Stimulated activated CD4-positive, alpha-beta T cell treated with anti-CD3 and anti-CD28 coated beads, TNF-alpha, amount 100 ng/mL, for 1 hour (primary cell): ENCODE data around the gene PLTP.

Source experiments
- DNase-seq, 3 donors: peaks; one replicate each; pipeline ENCODE4 v3.0.0-alpha.2; 2020; ENCODE audit warnings: low read depth in 3 of 3, low spot score in 1 of 3

Gene PLTP

DNA sequence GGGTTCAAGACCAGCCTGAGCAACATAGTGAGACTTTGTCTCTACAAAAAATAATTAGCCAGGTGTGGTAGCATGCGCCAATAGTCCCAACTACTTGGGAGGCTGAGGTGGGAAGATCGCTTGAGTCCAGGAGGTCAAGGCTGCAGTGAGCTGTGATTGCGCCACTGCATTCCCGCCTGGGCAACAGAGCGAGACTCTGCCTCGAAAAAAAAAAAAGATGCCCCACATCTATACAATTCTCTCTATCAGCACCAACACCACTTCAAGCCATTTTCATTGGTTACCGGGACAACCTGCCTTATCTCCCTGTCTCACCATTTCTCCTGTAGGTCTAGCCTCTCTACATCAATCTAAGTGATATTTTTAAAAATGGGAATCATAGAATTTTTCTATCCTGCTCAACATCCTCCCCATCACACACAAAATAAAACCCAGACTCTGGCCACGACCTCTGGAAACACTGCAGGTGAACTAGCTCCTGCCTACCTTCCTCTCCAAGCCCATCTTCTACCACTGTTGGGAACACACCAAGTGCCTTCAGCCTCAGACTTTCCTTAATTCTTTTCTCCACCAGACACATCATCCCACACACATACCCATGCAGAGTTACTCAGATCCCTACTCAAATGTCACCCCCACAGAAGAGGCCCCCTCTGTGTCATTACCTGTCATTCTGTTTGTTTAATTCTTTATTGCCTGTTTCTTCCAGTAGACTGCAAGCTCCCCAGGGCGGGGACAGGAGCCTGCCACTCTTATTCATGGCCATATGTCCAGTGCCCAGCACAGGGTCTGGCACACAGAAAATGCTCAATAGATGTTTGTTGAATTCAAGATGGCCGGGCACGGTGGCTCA lies 9.6 kb upstream of the PLTP start:
- DNase-seq = no peak

DNA sequence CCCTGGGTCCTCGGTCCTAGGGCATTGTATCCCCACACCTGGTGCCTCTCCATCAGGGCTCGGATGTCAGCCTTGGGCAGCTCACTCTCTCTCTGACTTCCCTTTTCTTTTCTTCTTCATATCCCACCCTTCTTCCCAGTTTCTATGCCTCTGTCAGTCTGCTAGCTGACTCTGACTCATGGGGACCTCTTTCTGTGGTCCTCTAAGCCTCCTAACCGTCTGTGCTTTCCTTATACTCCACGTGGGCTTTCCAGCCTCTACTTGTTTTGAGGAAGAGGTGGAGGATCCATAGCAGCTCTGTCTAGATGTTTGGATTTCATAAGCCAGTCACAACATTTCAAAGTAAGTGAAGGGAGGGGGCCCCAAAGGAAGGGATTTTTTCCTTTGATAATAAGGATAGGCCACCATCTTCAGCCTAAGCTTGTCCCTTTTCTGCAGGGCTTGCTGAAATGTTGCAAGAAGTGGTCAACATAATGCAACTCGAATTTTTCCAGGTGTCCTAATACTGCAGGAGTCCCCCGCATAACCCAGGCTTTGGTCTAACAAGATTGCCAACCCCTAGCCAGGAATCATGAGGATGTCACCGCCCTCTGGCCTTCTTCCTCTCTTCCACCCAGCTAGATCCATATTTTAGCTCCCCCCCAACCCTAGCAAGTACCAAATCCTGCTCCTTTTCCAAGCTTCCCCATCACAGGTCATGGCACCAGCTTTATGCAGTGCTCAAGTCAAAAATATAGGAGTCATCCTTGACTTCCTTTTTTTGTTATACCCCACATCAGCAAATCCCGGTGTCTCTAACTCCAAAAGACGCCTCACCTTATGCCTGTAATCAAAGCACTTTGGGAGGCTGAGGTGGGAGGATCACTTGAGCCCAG lies 8.7 kb upstream of the PLTP start:
- no peak for DNase-seq

DNA sequence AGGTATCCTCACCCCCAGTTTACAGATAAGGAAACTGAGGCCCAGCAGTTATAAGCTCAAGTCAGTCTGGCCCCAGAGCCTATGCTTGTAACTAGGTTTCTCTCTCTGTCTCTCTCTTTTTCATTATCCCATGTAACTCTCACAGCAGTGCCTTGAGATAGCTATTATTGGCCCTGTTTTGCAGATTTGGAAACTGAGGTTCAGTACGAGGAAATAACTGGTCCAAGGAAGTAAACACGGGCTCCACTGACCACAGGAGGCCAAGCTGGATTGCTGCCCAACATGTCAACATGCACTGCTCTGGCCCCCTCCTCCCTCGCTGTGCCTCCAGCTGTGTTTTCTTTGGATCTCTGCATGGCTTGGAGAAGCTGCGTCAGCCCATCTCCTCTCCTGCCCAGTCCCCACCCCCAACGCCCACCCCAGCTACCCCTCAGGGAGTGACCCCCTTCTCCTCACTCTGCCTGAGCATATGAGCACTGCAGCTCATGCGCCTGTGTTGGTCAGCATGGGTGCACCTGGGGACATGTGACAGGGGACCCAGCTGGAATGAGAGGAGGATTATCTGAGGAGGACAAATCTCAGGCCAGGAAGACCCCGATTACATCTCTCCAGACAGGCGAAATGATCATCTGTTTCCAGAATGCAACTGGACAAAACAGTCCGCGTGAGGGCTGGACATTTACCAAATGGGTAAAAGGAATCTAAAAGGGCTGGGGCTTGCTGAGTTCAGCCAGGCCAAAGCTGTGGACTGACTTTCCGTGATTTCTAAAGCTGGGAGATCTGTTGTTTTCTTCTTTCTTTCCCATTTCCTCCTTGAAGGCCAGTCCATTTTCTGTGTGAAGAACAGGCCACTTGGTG lies 7.8 kb upstream of the PLTP start:
- no peak for DNase-seq

DNA sequence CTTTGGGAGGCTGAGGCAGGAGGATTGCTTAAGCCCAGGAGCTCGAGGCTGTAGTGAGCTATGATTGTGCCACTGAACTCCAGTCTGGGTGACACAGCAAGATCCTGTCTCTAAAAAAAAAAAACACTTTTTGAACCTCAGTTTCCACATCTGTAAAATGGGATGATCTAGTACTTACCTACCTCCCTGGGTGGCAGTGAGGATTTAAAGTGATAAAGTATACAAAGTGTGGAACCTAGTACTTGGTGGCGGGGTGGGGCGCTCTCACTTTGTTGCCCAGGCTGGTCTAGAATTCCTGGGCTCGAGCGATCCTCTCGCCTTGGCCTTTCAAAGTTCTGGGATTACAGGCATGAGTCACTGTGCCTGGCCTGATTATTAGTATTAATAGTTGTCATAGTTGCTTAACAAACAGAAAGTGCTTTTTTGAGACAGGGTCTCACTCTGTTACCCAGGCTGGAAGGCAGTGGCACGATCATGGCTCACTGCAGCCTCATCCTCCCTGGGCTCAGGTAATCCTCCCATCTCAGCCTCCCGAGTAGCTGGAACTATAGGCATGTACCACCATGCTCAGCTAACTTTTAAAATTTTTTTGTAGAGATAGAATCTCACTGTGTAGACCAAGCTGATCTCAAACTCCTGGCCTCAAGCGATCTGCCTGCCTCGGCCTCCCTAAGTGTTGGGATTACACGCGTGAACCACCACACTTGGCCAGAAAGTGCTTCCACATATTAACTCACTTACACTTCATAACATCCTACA lies 7.0 kb upstream of the PLTP start:
- DNase-seq = no peak

DNA sequence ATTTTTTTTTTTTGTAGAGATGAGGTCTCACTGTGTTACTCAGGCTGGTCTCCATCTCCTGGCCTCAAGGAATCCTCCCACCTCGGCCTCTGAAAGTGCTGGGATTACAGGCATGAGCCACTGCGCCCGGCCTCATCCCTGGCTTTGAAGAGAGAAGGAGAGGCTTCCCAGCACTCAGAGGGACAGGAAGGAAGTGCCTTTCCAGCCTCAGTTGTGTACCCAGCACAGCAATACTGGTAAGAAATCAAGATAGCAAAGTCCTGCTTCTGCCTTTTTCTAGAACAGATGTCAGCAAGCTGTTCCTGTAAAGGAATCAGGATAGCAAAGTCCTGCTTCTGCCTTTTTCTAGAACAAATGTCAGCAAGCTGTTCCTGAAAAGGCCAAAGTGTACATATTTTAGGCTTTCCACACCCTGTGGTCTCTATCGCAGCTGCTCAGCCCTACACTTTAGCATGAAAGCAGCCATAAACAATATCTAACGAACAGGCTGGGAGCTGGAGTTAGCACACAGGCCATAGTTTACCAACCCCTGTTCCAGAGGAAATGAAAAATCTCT lies 6.3 kb upstream of the PLTP start:
- DNase-seq = no peak

DNA sequence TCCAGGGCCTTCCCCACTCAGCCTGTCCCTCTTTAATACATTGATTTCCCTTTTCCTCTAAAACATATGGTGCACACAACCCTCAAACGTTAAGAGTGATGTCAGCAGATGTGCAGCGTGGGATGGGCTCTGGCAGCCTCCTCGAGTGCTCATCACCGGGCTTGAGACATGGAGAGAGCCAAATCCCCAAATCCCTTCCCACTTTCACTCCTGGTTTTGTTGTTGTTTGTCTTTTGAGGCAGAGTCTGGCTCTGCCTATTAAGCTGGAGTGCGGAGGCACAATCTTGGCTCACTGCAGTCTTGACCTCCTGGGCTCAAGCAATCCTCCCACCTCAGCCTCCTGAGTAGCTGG lies 5.8 kb upstream of the PLTP start:
- DNase-seq = no peak

DNA sequence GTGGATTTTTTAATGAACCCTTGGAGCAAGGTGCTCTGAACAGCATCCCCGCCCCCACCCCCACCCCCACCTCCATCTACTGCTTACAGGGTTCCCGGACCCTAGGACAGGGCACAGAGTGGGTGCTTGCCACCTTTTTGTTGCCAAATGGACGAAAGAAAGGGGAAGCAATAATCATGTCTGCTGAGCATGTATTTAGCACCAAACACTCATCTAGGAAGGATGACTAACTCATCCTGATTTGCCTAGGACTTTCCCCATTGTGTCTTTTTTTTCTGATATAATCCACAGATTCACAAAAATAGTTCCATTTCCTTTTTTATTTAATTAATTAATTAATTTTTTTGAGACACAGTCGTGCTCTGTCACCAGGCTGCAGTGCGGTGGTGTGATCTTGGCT lies 1.2 kb upstream of the PLTP start:
- DNase-seq = no peak

DNA sequence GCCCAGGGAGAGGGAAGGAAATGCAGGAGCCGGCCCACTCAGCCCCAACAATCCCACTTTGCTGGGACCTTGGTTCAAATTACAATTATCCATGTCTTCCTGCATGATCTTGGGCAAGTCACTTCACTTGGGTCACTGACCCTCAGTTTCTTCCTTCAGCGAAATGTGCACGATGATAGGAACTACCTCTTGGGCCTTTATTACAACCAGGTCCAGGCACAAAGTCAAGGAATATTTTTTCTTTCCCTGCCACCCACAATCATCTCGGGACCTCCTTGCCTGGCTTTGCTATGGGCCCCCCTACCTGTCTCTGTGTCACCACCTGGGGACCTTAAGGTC lies 358 bp upstream of the PLTP start:
- no peak for DNase-seq

DNA sequence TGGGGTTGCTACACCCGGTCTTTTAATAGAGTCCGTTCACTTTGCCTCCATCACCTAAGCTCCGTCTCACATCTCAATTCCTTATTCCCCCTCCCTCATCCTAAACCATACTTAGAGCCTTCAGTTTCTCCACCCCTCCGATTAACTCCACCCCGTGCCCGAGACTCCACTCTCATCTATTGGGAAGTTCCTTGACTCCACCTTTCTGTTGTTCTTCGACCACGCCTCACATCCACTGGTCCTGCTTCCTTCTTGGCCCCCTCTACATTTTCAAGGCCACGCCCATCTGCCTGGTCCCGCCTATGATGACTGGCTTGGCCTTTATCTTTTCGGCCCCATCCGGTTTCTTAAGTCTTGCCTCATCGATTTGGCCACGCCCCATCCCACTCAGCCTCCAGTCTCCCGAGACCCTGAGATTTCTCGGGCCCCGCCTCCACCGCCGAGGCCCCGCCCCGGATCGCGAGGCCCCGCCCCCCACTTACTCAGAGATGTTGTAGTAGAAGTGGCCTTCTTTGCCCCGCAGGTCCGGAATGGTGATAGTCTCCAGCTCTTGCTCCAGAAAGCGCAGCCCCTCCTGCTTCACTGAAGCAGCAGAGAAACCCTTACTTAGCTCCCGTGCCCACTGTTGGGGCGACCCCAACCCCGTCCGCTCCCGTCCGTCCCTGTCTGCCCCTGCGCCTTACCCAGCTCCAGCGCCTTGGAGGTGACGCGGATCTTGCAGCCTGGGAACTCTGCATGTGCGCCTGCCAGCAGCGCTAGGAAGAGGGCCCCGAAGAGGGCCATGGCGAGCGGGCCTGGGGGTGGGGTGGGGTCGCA lies 1.1 kb downstream of the PLTP start:
- DNase-seq = peak; percentile 51 to 94 (median 63)

DNA sequence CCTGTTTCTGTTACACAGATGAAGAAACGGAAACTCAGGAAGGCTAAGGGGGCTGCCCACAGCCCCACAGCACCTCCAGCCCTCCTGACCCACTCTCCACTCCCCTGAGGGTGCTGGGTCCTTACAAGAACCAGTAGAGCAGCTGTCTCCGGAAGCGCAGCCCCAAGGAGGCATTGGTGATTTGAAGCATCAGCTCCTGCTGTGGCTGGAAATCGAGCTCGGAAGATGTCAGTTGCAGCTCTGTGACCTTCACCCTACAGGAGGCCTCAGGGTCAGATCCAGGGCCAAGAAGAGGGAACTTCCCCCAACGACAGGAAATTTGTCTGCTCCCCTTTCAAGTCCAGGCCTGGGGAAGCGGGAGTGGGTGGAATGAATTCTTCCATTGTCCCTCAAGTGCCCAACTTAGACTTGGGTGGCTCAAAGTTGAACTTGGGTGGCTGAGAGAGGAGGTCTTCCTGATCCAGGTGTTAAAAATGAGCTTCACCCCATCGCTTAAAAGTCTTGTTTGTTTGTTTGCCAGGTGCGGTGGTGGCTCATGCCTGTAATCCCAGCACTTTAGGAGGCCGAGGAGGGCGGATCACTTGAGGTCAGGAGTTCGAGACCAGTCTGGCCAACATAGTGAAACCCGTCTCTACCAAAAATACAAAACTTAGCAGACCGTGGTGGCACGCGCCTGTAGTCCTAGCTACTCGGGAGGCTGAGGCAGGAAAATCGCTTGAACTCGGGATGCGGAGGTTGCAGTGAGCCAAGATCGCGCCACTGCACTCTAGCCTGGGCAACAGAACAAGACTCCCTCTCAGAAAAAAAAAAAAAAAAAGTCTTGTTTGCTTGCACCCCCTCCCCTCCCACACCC lies 1.9 kb downstream of the PLTP start:
- DNase-seq = no peak

DNA sequence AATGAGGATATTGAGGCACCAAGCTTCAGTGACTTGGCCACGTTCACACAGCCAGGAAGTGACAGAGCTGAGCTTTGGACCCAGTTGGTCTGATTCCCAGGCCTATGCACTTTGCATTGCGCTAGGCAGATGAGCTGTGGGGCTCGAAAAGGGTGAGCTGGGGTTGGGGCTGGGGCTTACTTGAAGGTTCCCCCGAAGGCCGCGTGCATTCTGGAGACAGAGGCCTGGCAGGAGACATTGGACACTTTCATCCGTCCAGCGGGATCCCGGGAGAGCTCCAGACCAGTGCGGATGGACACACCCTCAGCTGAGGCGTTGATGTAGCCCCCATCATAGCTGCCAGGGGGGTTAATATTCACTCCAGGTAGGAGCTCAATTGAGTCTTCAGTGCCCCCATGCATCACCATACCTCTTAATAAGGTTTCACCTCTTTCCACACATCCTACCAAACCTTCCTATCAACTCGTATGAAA lies 2.6 kb downstream of the PLTP start:
- DNase-seq = no peak

DNA sequence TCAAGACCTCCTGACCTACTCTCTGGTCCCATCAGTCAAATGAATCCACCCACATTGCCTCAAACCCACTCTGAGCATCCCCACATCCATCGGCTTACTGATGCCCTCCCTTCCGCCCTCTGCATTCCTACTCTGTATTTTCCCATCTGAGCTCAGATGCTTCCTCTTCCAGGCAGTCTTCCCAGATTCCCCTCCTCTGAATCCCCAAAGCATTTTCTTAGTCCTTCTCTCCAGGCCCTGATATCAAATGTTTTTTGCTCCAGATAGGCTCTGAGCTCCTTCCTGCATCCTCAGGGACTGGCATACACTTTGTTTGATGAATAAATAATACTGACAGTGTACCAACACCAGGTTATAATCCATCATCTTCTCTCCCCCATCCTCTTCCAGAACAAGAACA lies 3.9 kb downstream of the PLTP start:
- DNase-seq = no peak

DNA sequence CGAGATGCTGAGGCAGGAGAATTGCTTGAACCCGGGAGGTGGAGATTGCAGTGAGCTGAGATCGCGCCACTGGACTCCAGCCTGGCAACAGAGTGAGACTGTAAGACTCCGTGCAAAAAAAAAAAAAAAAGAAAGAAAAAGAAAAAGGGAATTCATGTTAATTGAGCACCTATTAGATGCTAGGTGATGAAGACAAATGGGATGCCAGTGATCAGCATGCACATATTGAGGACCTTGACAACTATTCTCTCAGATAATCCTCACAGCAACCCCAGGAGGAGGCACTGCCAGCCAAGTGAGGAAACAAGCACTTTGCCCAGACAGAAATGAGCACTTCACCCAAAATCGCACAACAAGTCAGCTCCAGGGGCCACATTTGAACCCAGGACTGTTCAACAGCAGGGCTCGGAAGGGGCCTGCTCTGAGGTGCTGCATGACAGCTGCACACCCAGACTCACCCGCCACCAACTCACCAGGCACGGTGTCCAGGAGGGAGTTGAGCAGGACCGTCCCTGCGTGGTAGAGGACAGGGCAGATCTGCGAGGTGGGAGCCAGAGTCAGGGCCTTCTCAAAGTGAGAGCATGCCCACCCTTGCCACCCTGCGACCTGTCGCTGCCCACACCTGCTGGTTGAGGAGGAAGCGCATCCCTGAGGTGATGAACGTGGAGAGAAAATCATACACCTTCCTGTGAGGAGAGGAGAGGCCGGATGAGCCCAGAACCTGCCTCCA lies 4.6 kb downstream of the PLTP start:
- no peak for DNase-seq

DNA sequence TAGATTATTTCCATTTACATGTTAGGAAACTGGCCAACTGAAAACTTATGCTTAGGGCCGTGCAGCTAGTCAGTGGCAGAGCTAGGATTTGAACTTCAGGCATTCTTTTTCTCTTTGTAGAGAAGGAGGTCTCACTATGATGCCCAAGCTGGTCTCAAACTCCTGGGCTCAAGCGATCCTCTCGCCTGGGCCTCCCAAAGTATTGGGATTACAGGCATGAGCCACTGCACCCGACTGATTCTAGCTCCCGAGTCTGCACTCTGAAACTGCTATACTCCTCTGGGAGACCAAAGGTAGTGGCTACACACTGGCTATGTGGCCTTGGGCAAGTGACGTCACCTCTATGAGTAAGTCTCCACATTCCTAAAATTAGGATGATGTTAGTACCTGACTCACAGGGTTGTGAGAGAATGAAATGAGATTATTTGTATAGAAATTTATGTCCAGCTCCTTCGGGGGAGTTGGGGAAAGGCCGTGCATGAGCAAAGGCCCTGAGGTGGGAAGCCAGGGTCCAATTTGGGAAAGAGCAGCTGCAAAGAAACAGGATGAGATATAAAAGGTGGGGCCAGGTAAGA lies 6.4 kb downstream of the PLTP start:
- no peak for DNase-seq

DNA sequence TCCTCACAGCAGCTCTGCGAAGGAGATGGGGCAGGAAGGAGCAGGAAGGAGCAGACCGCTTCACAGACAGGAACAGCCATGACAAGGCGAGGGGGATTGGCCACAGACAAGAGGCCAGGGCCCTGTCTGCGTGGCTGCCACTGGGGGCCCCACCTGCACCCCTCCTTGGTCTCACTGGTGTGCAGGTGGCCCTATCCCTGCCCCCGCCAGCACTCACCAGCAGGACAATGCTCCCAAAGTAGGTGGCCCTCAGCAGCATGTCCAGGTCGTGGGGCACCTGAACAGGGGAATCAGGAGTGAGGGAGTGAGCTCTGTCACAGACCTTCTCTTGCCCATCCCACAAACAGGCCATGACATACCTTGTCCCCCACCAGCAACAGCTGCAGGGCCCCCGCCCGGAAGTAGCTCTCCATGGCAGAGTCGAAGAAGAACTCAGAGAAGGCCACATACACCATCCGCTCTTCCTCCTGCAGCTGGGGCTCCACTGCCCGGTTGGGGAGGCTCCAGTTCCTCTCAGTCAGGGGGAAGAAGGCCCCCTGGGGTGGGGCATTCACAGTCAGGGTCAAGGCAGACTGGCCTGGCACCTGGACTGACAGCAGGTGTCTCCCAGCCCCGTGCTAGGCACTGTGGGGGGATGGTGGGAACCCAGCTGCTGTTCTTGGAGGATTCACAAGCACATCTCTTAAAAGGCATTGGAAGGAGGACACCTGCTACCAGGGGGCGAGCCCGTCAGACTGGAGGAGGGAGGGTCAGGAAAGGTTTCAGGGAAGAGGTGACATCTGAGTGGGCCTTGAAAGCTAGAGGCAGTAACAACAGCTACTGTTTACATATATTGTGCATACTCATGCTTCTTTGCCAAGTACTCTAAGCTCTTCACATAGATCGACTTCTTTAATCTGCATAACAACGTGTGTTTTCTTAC lies 7.1 kb downstream of the PLTP start:
- DNase-seq = no peak

DNA sequence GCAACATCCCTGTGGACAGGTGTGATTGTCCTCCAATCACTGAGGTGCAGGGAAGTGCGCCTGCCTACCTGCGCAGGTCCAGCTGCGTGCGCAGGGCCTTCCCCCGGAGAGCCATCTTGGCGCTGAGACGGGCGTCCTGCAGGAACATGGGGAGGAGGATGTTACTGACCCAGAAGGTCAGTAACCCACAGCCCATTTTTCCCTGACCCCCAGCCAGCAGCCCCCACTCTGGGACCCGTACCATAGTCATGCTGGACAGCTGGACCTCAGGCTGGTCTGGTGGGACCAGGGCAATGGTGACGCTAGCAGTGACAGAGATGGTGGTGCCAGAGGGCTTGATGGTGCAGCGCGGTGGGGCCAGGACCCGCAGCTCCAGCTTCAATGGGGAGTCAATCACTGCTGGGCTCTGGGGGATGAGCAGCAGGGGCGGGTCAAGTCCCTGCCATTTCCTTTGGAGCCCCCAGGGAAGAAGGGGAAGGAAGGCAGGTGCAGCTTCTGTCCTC lies 9.7 kb downstream of the PLTP start:
- no peak for DNase-seq
